Measurements from ENCODE around the gene DSCAM. TPM values are rescaled to one million over a fixed set of nuclear protein-coding genes. Genes with fewer than 3 reads are reported as not detected.
A peak's percentile ranks its signal among the peaks of the same experiment; 100 is the strongest.

The DSCAM gene
- polyA plus RNA-seq, 4 donors, result under 0.01 to 0.22 (median 0.13) TPM; not detected in 1

DNA sequence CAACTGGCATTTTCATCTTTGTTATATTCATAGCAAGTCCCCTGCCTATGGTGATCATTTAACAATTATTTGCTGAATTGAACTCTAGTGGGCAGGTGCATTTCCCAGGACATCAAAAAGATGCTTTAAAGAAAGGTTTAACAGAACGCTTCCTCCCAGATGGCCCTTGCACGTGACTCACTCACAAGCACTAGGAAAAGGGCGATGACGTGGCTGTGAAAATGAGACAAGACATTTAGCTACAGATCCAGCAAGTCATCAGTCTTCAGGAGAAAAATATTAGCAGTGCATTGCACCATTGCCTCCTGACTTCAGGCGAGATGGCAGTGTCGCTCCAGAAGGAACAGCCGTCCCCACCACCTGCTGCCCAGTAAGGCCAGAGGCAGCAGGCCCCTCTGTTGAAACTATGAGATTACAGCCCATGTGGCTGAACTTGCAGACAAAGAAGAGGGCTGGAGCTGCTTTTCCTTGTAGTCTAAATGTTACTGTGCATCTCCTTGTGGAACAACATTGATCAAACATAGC is 37.2 kb downstream of the DSCAM start:
- H3K27me3 ChIP-seq (ENCODE audit: control insufficient read depth in 3 of 3, insufficient read depth in 3 of 3, low read length in 3 of 3), result no peaks in the 10 kb centered on the region
- FAIRE-seq (no peak), DNase-seq (no peak)
- no peak overlapping the region for H3K4me3 ChIP-seq (ENCODE audit: low read depth in 1 of 3, low read length in 3 of 3)
- H3K9me3 ChIP-seq (ENCODE audit: control insufficient read depth in 2 of 2, insufficient read depth in 1 of 2, low read depth in 1 of 2, low read length in 1 of 2), result no peaks in the 10 kb centered on the region
- H3K4me1 ChIP-seq (ENCODE audit: control insufficient read depth in 3 of 3, insufficient read depth in 2 of 3, low read depth in 1 of 3, low read length in 2 of 3), result no peaks in the 10 kb centered on the region
- WGBS, 3 donors, result 86 to 90% (median 89%) methylated on average over 7 of the region's 7 CpGs
- no peaks in the 10 kb centered on the region for H3K36me3 ChIP-seq (ENCODE audit: control insufficient read depth in 3 of 3, insufficient read depth in 2 of 3, low read depth in 1 of 3, low read length in 3 of 3)
- no peak overlapping the region for H3K27ac ChIP-seq (ENCODE audit: low read depth in 1 of 3, low read length in 2 of 3)

DNA sequence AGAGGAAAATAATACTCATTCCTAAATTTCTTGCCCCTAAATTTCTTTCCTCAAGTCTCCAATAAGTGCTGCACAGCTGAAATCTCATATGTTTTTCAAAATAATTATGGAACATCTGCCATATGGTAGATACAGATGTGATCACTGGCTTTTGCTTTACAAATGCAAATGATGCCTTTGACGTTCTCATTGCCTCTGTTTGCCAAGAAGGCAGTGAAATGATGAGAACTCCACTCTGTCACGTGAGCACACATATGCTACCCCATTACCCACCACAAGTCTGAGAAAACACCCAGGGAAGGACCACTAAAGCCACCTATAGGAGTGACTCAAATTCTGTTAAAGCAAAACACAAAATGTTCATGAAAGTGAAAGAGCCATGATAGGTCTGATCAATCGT is 43.9 kb downstream of the DSCAM start:
- FAIRE-seq, result no peak
- Histone ChIP-seq H3K9me3 (ENCODE audit: control insufficient read depth in 2 of 2, insufficient read depth in 1 of 2, low read depth in 1 of 2, low read length in 1 of 2) (peaks cover 0 to 15% of the 10 kb centered on the region in 2 donors), H3K27ac (ENCODE audit: low read depth in 1 of 3, low read length in 2 of 3) (no peak overlapping the region), H3K4me1 (ENCODE audit: control insufficient read depth in 3 of 3, insufficient read depth in 2 of 3, low read depth in 1 of 3, low read length in 2 of 3) (no peaks in the 10 kb centered on the region), H3K27me3 (ENCODE audit: control insufficient read depth in 3 of 3, insufficient read depth in 3 of 3, low read length in 3 of 3) (no peaks in the 10 kb centered on the region), H3K4me3 (ENCODE audit: low read depth in 1 of 3, low read length in 3 of 3) (no peak overlapping the region), H3K36me3 (ENCODE audit: control insufficient read depth in 3 of 3, insufficient read depth in 2 of 3, low read depth in 1 of 3, low read length in 3 of 3) (no peaks in the 10 kb centered on the region)
- no peak for DNase-seq
- WGBS, 3 donors, result 42 to 63% (median 56%) methylated on average over 3 of the region's 3 CpGs

DNA sequence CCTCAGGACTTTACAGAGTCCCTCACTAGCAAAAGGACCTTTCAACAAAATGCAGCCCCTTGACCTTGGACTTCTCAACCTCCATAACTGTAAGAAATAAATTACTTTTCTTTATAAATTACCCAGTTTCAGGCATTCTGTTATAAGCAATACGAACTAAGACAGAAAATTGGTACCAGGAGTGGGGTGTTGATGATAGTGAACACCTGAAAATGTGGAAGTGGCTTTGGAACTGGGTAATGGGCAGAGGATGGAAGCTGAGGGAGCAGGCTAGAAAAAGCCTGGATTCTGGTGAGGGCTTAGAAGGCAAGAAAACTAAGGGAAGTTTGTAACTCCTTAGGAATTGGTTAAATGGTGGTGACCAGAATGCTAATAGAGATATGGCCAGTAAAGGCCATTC is 46.8 kb downstream of the DSCAM start:
- Histone ChIP-seq H3K36me3 (ENCODE audit: control insufficient read depth in 3 of 3, insufficient read depth in 2 of 3, low read depth in 1 of 3, low read length in 3 of 3) (no peaks in the 10 kb centered on the region), H3K27me3 (ENCODE audit: control insufficient read depth in 3 of 3, insufficient read depth in 3 of 3, low read length in 3 of 3) (no peaks in the 10 kb centered on the region), H3K4me3 (ENCODE audit: low read depth in 1 of 3, low read length in 3 of 3) (no peak overlapping the region), H3K4me1 (ENCODE audit: control insufficient read depth in 3 of 3, insufficient read depth in 2 of 3, low read depth in 1 of 3, low read length in 2 of 3) (no peaks in the 10 kb centered on the region), H3K9me3 (ENCODE audit: control insufficient read depth in 2 of 2, insufficient read depth in 1 of 2, low read depth in 1 of 2, low read length in 1 of 2) (peaks cover 0 to 15% of the 10 kb centered on the region in 2 donors), H3K27ac (ENCODE audit: low read depth in 1 of 3, low read length in 2 of 3) (no peak overlapping the region)
- FAIRE-seq (no peak), DNase-seq (no peak)
- WGBS, 3 donors, result 53 to 82% (median 72%) methylated on average over 1 of the region's 1 CpG

DNA sequence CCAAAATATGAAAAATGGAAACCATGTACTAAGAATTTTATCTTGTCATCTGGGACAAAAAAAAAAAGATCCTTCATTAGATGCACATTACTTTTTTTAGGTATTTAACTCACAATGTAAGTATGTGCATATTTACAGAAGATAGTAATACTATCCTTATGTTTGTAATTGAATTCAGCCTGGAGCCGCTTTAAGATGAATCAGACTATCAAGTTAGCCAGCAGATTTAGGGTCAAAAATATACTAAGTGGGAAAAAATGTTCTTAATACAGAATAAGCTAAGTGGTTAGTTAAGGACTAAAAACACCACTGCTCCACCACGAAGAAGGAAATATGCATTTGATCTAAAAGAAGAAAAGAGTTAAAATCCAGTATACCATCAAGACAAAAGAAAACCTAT is 49.1 kb downstream of the DSCAM start:
- no peak for FAIRE-seq
- 75 to 86% (median 84%) methylated on average over 2 of the region's 2 CpGs for WGBS, 3 donors
- Histone ChIP-seq H3K27ac (ENCODE audit: low read depth in 1 of 3, low read length in 2 of 3) (no peak overlapping the region), H3K36me3 (ENCODE audit: control insufficient read depth in 3 of 3, insufficient read depth in 2 of 3, low read depth in 1 of 3, low read length in 3 of 3) (no peaks in the 10 kb centered on the region), H3K4me1 (ENCODE audit: control insufficient read depth in 3 of 3, insufficient read depth in 2 of 3, low read depth in 1 of 3, low read length in 2 of 3) (no peaks in the 10 kb centered on the region), H3K4me3 (ENCODE audit: low read depth in 1 of 3, low read length in 3 of 3) (no peak overlapping the region), H3K27me3 (ENCODE audit: control insufficient read depth in 3 of 3, insufficient read depth in 3 of 3, low read length in 3 of 3) (no peaks in the 10 kb centered on the region), H3K9me3 (ENCODE audit: control insufficient read depth in 2 of 2, insufficient read depth in 1 of 2, low read depth in 1 of 2, low read length in 1 of 2) (peaks cover 0 to 15% of the 10 kb centered on the region in 2 donors)
- DNase-seq, result no peak

DNA sequence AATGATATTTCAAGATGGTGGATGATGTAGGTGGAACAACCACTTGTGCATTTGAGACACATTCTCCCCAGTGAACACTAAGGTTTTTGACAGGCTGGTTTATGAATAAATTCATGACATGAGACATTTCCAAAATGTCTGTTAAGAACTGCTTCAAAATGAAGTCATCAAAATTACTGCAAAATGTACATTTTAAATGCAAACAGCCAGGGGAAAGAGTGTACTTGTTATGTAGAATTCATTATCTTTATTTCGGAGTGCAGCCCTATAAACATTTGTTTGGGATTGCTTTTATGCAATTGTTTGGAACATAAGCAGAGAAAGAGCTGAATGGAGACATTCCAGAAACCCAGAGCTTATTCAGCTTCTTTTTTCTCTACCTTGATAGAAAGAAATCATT is 49.5 kb downstream of the DSCAM start:
- no peak for FAIRE-seq
- Histone ChIP-seq H3K4me3 (ENCODE audit: low read depth in 1 of 3, low read length in 3 of 3) (no peak overlapping the region), H3K27me3 (ENCODE audit: control insufficient read depth in 3 of 3, insufficient read depth in 3 of 3, low read length in 3 of 3) (no peaks in the 10 kb centered on the region), H3K4me1 (ENCODE audit: control insufficient read depth in 3 of 3, insufficient read depth in 2 of 3, low read depth in 1 of 3, low read length in 2 of 3) (no peaks in the 10 kb centered on the region), H3K36me3 (ENCODE audit: control insufficient read depth in 3 of 3, insufficient read depth in 2 of 3, low read depth in 1 of 3, low read length in 3 of 3) (no peaks in the 10 kb centered on the region), H3K27ac (ENCODE audit: low read depth in 1 of 3, low read length in 2 of 3) (no peak overlapping the region), H3K9me3 (ENCODE audit: control insufficient read depth in 2 of 2, insufficient read depth in 1 of 2, low read depth in 1 of 2, low read length in 1 of 2) (peaks cover 0 to 15% of the 10 kb centered on the region in 2 donors)
- DNase-seq, result no peak
- WGBS, 3 donors, result 81 to 91% (median 86%) methylated on average over 1 of the region's 1 CpG

DNA sequence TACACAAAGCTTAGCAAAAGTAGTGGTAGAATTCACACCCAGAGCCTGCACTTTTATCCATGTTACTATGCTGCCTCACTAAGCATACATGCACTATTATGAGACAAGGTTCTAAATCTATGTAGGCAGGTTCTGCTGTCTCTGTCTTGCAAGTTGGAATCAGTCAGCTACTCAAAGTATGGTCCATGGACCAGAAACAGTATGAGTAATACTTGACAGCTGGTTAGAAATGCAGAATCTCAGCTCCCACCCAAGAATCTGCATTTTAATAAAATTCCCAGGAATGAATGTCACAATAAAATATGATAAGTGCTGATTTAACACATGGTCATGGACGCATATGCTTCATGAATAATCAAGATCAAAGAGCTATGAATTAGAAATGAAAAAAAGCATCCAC is 50.5 kb downstream of the DSCAM start:
- no peak for DNase-seq
- H3K27me3 ChIP-seq (ENCODE audit: control insufficient read depth in 3 of 3, insufficient read depth in 3 of 3, low read length in 3 of 3), result no peaks in the 10 kb centered on the region
- peaks cover 0 to 9% of the 10 kb centered on the region in 2 donors for H3K9me3 ChIP-seq (ENCODE audit: control insufficient read depth in 2 of 2, insufficient read depth in 1 of 2, low read depth in 1 of 2, low read length in 1 of 2)
- WGBS, 3 donors, result 35 to 76% (median 75%) methylated on average over 1 of the region's 1 CpG
- no peaks in the 10 kb centered on the region for H3K4me1 ChIP-seq (ENCODE audit: control insufficient read depth in 3 of 3, insufficient read depth in 2 of 3, low read depth in 1 of 3, low read length in 2 of 3)
- no peaks in the 10 kb centered on the region for H3K36me3 ChIP-seq (ENCODE audit: control insufficient read depth in 3 of 3, insufficient read depth in 2 of 3, low read depth in 1 of 3, low read length in 3 of 3)
- no peak for FAIRE-seq
- H3K4me3 ChIP-seq (ENCODE audit: low read depth in 1 of 3, low read length in 3 of 3), result no peak overlapping the region
- no peak overlapping the region for H3K27ac ChIP-seq (ENCODE audit: low read depth in 1 of 3, low read length in 2 of 3)

DNA sequence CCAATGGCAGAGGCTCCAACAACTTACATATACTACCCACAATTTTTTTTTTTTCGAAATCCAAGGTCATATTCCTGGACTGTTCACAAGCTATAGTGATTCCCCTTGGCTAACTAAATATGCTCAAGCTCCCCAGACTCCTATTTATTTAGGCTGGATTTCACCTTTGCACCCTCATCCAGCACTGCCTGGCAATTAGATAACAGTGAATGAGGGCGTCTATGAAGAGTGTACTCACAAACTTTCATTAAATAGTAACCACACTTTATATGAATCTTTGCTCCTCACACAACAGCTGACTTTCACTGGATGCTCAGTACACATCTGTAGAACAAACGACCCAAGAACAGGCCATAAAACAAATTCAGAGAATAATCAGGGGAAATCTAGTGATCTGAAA is 51.6 kb downstream of the DSCAM start:
- H3K27ac ChIP-seq (ENCODE audit: low read depth in 1 of 3, low read length in 2 of 3), result no peak overlapping the region
- FAIRE-seq, result no peak
- no peaks in the 10 kb centered on the region for H3K36me3 ChIP-seq (ENCODE audit: control insufficient read depth in 3 of 3, insufficient read depth in 2 of 3, low read depth in 1 of 3, low read length in 3 of 3)
- H3K9me3 ChIP-seq (ENCODE audit: control insufficient read depth in 2 of 2, insufficient read depth in 1 of 2, low read depth in 1 of 2, low read length in 1 of 2), result peaks cover 0 to 4% of the 10 kb centered on the region in 2 donors
- 8 to 47% (median 19%) methylated on average over 3 of the region's 3 CpGs for WGBS, 3 donors
- H3K27me3 ChIP-seq (ENCODE audit: control insufficient read depth in 3 of 3, insufficient read depth in 3 of 3, low read length in 3 of 3), result no peaks in the 10 kb centered on the region
- H3K4me1 ChIP-seq (ENCODE audit: control insufficient read depth in 3 of 3, insufficient read depth in 2 of 3, low read depth in 1 of 3, low read length in 2 of 3), result no peaks in the 10 kb centered on the region
- peak; percentile 3 to 6 for DNase-seq
- no peak overlapping the region for H3K4me3 ChIP-seq (ENCODE audit: low read depth in 1 of 3, low read length in 3 of 3)

DNA sequence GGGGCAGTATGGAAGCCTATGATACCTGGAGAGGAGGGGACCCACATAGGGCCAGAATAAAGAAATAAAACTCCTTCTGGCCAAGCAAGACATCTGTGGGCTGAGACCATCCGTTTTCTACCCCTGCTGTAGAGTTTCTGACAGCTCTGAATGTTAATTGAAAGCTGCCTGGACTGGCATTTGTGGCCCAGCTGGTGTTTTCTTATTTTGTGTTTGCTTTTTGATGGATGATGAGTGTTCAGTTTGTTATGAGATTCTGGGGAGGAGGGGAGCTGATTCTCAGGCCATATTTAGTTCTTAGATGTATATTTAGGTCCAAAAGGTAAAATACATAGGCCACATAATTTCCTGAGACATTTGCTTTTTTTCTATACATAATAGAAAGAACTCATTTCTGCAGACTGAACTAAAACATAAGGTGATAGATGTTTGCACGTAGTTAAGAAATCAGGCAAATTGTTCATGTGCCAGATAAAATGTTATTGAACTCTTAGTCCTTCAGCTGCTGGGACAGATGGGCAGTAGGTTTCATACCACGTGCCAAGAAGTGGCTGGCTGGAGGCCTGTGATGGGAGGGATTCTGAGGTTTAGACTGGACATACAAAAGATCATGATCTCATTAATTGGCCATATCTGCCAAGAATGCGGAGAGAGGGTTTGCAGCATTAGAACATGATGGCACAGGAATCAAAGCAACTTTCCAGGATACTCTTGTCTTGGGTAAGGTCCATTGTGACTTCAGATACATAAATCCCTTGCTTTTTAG is 54.1 kb downstream of the DSCAM start:
- no peaks in the 10 kb centered on the region for H3K4me1 ChIP-seq (ENCODE audit: control insufficient read depth in 3 of 3, insufficient read depth in 2 of 3, low read depth in 1 of 3, low read length in 2 of 3)
- no peak overlapping the region for H3K4me3 ChIP-seq (ENCODE audit: low read depth in 1 of 3, low read length in 3 of 3)
- H3K27ac ChIP-seq (ENCODE audit: low read depth in 1 of 3, low read length in 2 of 3), result no peak overlapping the region
- FAIRE-seq (no peak), DNase-seq (no peak)
- no peaks in the 10 kb centered on the region for H3K9me3 ChIP-seq (ENCODE audit: control insufficient read depth in 2 of 2, insufficient read depth in 1 of 2, low read depth in 1 of 2, low read length in 1 of 2)
- no peaks in the 10 kb centered on the region for H3K27me3 ChIP-seq (ENCODE audit: control insufficient read depth in 3 of 3, insufficient read depth in 3 of 3, low read length in 3 of 3)
- WGBS, 3 donors, result 56 to 68% (median 66%) methylated on average over 4 of the region's 4 CpGs
- H3K36me3 ChIP-seq (ENCODE audit: control insufficient read depth in 3 of 3, insufficient read depth in 2 of 3, low read depth in 1 of 3, low read length in 3 of 3), result no peaks in the 10 kb centered on the region

DNA sequence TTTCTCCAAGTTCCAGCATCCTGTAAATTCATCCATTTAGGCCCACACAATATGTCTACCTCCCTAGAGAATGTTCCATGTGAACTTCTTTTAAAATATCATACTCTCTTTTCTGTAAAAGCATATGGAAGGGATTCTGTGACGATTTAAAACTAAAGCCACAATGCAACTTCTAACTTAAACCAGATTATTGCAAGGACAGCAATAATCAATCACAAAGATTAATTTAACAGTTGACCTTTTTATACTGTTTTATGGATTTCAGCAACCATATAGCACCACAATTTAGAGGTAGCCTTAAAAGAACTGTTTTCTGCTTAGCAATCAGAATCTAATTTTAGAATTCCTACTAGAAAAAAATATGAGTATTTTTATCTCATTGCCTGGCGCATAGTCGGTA is 58.3 kb downstream of the DSCAM start:
- Histone ChIP-seq H3K36me3 (ENCODE audit: control insufficient read depth in 3 of 3, insufficient read depth in 2 of 3, low read depth in 1 of 3, low read length in 3 of 3) (no peaks in the 10 kb centered on the region), H3K27me3 (ENCODE audit: control insufficient read depth in 3 of 3, insufficient read depth in 3 of 3, low read length in 3 of 3) (no peaks in the 10 kb centered on the region), H3K4me1 (ENCODE audit: control insufficient read depth in 3 of 3, insufficient read depth in 2 of 3, low read depth in 1 of 3, low read length in 2 of 3) (no peaks in the 10 kb centered on the region), H3K27ac (ENCODE audit: low read depth in 1 of 3, low read length in 2 of 3) (no peak overlapping the region), H3K9me3 (ENCODE audit: control insufficient read depth in 2 of 2, insufficient read depth in 1 of 2, low read depth in 1 of 2, low read length in 1 of 2) (no peaks in the 10 kb centered on the region), H3K4me3 (ENCODE audit: low read depth in 1 of 3, low read length in 3 of 3) (no peak overlapping the region)
- WGBS, 3 donors, result 80 to 89% (median 81%) methylated on average over 3 of the region's 3 CpGs
- no peak for DNase-seq
- no peak for FAIRE-seq

All from small intestine (tissue), 7 donors.